ENCODE results near the gene CPEB4. TPM values are rescaled to one million over a fixed set of nuclear protein-coding genes. Genes with fewer than 3 reads are reported as not detected.
A peak's percentile ranks its signal among the peaks of the same experiment; 100 is the strongest.

CPEB4 gene
- 11.1 and 12.8 TPM in 2 replicates for total RNA-seq (2014; rRNA removed; shearing (Covaris generic))
- polyA plus RNA-seq (2015; cell fraction: cytosol; rRNA removed): 7.0 and 9.0 TPM in 2 replicates
- polyA plus RNA-seq (2015; cell fraction: nucleus; rRNA removed): 13.8 and 16.7 TPM in 2 replicates

- DNase-seq (ENCODE audit: low read depth): peak; percentile 99
Measured at GRCh38 chr5:173887610-173888472, at the start of gene CPEB4. Gene CPEB4, plus strand, starts transcription at chr5:173888349. Its CDS starts 1,385 bp downstream, at chr5:173889734.

GRCh38 chr5:173839117-173839713 is 48.9 kb upstream of the CPEB4 start:
- DNase-seq (ENCODE audit: low read depth): no peak

- DNase-seq (ENCODE audit: low read depth): no peak
Measured at GRCh38 chr5:173840111-173840983, 47.8 kb upstream of the CPEB4 start.

- DNase-seq (ENCODE audit: low read depth): no peak
Measured at GRCh38 chr5:173841710-173842109, 46.4 kb upstream of the CPEB4 start.

GRCh38 chr5:173843794-173844193 is 44.4 kb upstream of the CPEB4 start:
- DNase-seq (ENCODE audit: low read depth): no peak

GRCh38 chr5:173845321-173845720 is 42.8 kb upstream of the CPEB4 start:
- no peak for DNase-seq (ENCODE audit: low read depth)

GRCh38 chr5:173846929-173847501 is 41.1 kb upstream of the CPEB4 start:
- DNase-seq (ENCODE audit: low read depth): no peak

- DNase-seq (ENCODE audit: low read depth): peak; percentile 58
Measured at GRCh38 chr5:173848986-173849596, 39.1 kb upstream of the CPEB4 start.

GRCh38 chr5:173849908-173850307 is 38.2 kb upstream of the CPEB4 start:
- no peak for DNase-seq (ENCODE audit: low read depth)

GRCh38 chr5:173850659-173851058 is 37.5 kb upstream of the CPEB4 start:
- DNase-seq (ENCODE audit: low read depth): no peak

- DNase-seq (ENCODE audit: low read depth): no peak
Measured at GRCh38 chr5:173851595-173852243, 36.4 kb upstream of the CPEB4 start.

GRCh38 chr5:173852790-173853359 is 35.3 kb upstream of the CPEB4 start:
- no peak for DNase-seq (ENCODE audit: low read depth)

- DNase-seq (ENCODE audit: low read depth): no peak
Measured at GRCh38 chr5:173853370-173854131, 34.6 kb upstream of the CPEB4 start.

- DNase-seq (ENCODE audit: low read depth): no peak
Measured at GRCh38 chr5:173855162-173855994, 32.8 kb upstream of the CPEB4 start.

GRCh38 chr5:173855995-173856656 is 32.0 kb upstream of the CPEB4 start:
- DNase-seq (ENCODE audit: low read depth): no peak

GRCh38 chr5:173857234-173857633 is 30.9 kb upstream of the CPEB4 start:
- DNase-seq (ENCODE audit: low read depth): no peak

GRCh38 chr5:173858021-173858669 is 30.0 kb upstream of the CPEB4 start:
- no peak for DNase-seq (ENCODE audit: low read depth)
